Measurements from ENCODE around the gene RABGEF1.
"Not testable (repeated sequence)": the region's sequence is repeated elsewhere in the genome, so short reads cannot be mapped to it uniquely, and the experiment has no call there.

Gene RABGEF1

DNA sequence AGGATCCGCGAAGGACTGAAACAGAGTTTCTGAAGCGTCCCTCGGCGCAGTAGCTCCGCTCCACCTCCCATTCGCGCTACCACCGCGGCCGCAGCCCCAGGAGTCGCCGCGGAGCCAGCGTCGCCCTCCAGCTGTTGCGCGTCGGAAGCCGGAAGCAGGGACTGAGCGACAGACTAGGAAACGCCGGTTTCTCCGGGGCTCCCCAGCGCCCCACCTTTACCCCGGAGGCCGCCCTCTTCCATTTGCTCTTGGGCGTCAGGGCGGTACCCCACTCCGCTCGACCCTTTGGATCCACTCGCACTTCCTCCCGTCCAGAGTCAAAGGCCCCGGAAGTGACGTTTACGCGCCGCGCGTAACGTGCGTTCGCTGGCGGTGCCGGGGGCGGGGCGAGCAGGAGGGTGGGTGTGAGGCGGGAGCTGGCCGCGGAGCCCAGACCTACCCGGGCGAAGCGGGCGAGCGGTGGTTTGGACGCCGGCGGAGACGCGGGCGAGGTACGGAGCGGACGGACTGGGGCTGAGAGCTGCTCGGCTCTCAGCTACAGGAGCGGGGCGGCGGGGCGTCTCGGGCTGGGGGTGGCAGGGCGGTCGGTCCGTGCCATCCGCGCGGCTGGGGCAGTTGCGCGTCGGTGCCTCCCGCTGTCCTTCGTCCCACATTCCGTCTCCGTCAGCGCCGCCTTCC is at the start of gene RABGEF1:
RABGEF1 (plus strand) TSS at position 432 of the 678 bp plus-strand sequence. CDS start 31,167 bp downstream, outside the sequence.
- DNase-seq (ENCODE audit: low spot score), result peak; percentile 97
- TF ChIP-seq, protein P1, sequence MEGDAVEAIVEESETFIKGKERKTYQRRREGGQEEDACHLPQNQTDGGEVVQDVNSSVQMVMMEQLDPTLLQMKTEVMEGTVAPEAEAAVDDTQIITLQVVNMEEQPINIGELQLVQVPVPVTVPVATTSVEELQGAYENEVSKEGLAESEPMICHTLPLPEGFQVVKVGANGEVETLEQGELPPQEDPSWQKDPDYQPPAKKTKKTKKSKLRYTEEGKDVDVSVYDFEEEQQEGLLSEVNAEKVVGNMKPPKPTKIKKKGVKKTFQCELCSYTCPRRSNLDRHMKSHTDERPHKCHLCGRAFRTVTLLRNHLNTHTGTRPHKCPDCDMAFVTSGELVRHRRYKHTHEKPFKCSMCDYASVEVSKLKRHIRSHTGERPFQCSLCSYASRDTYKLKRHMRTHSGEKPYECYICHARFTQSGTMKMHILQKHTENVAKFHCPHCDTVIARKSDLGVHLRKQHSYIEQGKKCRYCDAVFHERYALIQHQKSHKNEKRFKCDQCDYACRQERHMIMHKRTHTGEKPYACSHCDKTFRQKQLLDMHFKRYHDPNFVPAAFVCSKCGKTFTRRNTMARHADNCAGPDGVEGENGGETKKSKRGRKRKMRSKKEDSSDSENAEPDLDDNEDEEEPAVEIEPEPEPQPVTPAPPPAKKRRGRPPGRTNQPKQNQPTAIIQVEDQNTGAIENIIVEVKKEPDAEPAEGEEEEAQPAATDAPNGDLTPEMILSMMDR (IDR thresholded peaks at IDR 0.05; ENCODE audit: extremely low read depth, missing control alignments), result no peak

DNA sequence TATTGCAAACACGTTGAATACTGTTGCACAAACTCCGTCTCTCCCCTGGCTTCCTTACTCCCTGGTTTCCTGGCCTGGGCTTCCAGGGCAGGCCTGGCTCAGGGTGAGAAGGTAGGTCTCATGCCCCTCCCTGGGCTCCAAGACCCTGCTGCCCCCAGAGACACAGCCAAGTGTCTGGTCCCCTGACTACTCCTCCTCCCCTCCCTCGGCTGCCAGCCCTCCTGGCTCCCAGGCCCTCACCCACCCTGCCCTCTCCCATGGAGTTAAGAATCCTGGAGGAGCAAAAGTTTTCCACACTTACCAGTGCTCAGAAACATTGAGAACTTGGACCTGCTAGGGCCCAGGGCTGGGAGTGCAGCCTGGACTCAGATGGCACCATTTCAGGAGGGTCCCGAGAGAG is 47.2 kb upstream of the RABGEF1 start:
- no peak for DNase-seq (ENCODE audit: low spot score)
- TF ChIP-seq, protein P1 (IDR thresholded peaks at IDR 0.05; ENCODE audit: extremely low read depth, missing control alignments), result no peak

- TF ChIP-seq, protein P1 (IDR thresholded peaks at IDR 0.05; ENCODE audit: extremely low read depth, missing control alignments), result no peak
- no peak for DNase-seq (ENCODE audit: low spot score)
Observed at GRCh38 chr7:66694286-66694685, 46.2 kb upstream of the RABGEF1 start.

DNA sequence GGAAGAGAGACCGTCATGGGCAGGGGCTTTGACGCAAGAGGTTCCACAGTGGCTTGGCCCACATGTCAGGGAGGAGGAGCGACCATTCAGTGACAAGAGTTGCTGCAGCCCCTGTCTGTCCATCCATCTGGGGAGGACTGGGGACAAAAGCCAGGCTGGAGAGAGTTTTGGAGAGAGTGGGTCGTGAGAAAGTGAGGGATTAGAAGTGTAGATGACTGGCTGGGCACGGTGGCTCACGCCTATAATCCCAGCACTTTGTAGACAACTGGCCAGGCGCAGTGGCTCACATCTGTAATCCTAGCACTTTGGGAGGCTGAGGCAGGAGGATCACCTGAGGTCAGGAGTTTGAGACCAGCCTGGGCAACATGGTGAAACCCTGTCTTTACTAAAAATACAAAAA is 45.1 kb upstream of the RABGEF1 start:
- not testable (repeated sequence) for DNase-seq (ENCODE audit: low spot score)

DNA sequence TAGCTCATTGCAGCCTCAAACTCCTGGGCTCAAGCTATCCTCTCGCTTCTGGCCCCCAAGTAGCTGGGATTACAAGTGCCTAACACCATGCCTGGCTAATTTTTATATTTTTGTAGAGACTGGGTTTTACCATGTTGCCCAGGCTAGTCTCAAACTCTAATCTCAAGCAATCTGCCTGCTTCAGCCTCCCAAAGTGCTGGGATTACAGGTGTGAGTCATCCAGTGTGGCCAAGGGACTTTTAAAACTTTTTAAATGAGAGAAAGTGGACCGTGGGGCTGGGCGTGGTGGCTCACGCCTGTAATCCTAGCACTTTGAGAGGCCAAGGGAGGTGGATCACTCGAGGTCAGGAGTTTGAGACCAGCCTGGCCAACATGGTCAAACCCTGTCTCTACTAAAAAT is 44.4 kb upstream of the RABGEF1 start:
- not testable (repeated sequence) for DNase-seq (ENCODE audit: low spot score)

DNA sequence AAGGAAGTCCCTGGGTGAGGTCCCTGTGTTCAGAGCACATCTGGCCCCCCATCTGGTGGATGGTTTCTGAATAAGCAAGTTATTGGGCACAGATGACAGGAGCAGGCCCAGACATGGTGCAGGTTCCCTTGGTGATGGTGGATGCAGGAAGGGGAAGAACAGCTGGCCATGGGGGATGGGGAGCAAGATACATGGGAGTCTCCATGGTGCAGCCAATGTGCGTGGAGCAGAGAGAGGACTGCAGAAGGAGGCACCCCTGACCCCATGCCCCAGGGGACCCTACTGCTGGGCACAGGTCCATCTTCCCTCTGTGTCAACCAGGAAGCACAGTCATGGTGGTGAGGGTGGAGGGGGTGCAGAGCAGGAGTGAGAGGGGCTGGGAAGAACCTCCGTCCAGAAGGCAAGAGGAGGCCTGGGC is 43.8 kb upstream of the RABGEF1 start:
- no peak for DNase-seq (ENCODE audit: low spot score)
- TF ChIP-seq, protein P1 (IDR thresholded peaks at IDR 0.05; ENCODE audit: extremely low read depth, missing control alignments), result no peak

DNA sequence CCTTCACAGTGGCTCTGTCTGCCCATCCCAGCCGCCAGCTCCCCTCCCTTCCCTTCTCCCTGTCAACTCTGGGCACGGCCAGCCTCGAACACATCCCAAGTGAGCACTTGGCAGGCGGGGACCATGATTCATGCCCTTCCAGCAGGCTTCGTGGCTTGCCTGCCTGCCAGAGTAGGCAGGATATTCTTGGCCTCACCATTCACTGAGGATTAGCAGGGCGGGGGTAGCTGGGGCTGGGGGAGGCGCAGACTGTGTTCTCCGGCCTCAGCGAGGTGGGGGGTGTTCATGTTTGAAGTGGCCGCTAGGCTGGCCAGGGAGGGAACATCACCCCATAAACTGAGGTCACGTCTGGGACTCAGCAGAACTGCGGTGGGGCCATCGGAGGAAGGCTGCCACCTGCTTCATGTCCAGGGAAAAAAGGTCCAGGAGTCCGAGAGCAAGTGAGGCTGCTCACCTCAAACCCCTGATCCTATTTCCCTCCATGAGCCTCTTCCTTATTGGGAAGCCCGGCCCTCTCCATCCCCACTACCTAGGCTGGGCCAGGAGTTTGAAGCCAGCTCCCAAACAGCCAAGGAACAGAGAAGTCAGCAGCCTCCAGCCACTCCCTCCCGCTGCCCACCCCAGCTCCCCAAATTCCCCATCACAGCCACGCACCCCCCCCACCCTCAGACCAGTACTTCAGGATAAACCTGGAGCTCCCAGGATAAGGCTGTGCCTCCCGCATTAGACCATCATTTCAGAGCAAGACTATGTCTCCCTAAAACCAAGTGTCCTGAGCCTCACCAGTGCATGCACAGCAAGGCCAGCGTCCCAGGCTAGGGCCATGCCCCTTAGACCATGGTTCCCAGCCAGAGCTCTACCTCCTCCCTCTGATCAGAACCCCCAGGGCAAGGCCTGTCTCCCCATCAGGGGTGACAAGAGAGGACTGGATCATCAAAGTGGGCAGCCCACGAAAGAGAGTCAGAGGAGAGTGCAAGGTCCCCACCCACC is 42.8 kb upstream of the RABGEF1 start:
- TF ChIP-seq, protein P1 (IDR thresholded peaks at IDR 0.05; ENCODE audit: extremely low read depth, missing control alignments), result no peak

DNA sequence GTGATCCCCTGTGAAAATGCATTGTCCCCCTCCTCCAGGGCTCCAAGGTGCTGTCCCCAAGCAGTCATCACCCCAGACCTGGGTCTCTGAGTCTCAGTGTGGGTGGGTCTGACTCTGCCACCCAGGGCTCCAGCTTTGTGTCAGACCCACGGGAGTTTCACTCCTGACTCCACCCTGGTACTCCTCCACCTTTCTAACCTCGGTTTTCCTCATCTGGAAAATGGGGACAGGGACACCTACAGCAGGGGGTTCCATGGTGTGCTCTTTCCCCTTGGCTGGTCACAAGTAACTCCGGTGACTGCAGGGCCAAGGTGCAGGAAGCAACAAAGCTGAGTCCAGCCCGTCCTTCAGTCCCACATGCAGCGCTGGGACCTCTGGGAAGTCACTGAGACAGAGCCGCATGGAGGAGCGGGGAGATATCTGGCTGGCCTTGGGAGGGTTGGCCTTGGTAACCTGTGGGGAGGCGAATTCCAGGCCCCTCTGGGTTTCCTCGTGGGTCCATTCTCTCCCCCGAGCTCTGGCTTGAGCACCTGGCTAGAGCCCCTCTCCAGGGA is 41.8 kb upstream of the RABGEF1 start:
- TF ChIP-seq, protein P1 (IDR thresholded peaks at IDR 0.05; ENCODE audit: extremely low read depth, missing control alignments), result no peak
- no peak for DNase-seq (ENCODE audit: low spot score)

More for the DNA sequence above, 42.8 kb upstream of the RABGEF1 start:
- no peak for DNase-seq (ENCODE audit: low spot score)
